Tibial nerve (tissue), 3 donors: Measurements from ENCODE around the gene FANCC.
A peak's percentile ranks its signal among the peaks of the same experiment; 100 is the strongest.

Source experiments
- POLR2A ChIP-seq, 2 donors: fragments of 450-650 bp; IDR thresholded peaks; one replicate each; pipeline ENCODE4 v1.6.1; 2017; ENCODE audit warnings: antibody characterized with exemption in 2 of 2, mild to moderate bottlenecking in 2 of 2, moderate library complexity in 2 of 2
- TF ChIP-seq, protein P1 (sequence below), 5 experiments: fragments of 200-600 bp in 3 of 5; fragments of 450-650 bp in 2 of 5; sonication (generic) in 3 of 5; IDR thresholded peaks; one replicate each; pipeline ENCODE4 v1.5.1; 2016 to 2019; ENCODE audit warnings: antibody characterized with exemption in 5 of 5, mild to moderate bottlenecking in 3 of 5, moderate library complexity in 2 of 5

- no peak for TF ChIP-seq POLR2A (IDR thresholded peaks at IDR 0.05)
- TF ChIP-seq, protein P1, sequence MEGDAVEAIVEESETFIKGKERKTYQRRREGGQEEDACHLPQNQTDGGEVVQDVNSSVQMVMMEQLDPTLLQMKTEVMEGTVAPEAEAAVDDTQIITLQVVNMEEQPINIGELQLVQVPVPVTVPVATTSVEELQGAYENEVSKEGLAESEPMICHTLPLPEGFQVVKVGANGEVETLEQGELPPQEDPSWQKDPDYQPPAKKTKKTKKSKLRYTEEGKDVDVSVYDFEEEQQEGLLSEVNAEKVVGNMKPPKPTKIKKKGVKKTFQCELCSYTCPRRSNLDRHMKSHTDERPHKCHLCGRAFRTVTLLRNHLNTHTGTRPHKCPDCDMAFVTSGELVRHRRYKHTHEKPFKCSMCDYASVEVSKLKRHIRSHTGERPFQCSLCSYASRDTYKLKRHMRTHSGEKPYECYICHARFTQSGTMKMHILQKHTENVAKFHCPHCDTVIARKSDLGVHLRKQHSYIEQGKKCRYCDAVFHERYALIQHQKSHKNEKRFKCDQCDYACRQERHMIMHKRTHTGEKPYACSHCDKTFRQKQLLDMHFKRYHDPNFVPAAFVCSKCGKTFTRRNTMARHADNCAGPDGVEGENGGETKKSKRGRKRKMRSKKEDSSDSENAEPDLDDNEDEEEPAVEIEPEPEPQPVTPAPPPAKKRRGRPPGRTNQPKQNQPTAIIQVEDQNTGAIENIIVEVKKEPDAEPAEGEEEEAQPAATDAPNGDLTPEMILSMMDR (IDR thresholded peaks at IDR 0.05): peak in 1 of 5 experiments; percentile 34
These were observed 173.6 kb downstream of the FANCC start for GRCh38 chr9:95143591-95144561.
